ENCODE measurements around the gene CNTNAP2.

CNTNAP2 gene

DNA sequence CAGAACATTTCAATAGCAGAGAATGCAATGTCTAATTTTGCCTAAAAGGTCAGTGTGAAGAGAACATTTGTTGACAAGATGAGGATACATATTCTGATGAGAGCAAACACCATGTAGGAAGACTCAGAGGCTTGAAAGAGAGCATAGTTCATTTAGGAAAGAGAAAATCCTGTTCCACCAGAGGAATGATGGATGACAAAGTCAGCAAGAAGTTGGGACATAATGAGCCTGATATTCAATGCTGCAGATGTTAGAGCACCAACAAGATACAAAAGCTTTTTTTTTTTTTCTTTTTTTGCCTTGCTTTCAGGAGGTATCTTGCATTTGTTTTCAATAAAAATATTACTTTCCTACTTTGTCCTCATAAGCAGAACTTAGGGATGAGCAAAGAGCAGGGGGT, 1522.0 kb downstream of the CNTNAP2 start:
- no peak for DNase-seq (ENCODE audit: low read depth, low spot score)

DNA sequence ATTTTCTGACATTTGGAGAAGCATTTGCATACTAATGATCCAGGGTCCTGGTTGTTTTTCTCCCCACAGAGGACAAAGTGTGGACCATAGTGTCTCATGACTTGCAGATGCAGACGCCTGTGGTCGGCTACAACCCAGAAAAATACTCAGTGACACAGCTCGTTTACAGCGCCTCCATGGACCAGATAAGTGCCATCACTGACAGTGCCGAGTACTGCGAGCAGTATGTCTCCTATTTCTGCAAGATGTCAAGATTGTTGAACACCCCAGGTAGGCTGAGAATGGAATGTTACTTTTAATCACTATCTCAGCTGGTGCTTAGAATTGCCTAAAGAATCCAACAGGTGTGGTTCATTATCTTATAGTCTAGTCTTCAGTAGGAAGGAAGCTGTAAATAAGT, 1522.4 kb downstream of the CNTNAP2 start:
- DNase-seq (ENCODE audit: low read depth, low spot score): no peak

DNA sequence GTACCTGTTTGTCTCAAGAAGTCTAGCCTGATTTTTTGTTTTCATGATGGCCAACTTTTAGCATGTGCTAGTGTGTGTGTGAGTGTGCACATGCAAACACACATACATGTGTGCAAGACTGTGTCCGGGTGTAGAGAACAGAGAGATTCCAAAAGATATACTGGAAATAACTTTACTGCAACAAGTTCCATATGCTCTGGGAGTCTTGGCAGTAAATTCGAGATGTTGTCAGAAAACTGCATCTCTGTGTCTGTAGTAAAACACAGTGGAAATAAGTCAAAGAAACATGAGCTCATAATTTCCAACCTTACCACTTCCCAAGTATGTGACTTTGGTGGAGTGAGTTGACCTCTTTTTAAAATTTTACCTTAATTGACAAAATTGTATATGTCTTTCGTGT, 1523.2 kb downstream of the CNTNAP2 start:
- DNase-seq (ENCODE audit: low read depth, low spot score): no peak

DNA sequence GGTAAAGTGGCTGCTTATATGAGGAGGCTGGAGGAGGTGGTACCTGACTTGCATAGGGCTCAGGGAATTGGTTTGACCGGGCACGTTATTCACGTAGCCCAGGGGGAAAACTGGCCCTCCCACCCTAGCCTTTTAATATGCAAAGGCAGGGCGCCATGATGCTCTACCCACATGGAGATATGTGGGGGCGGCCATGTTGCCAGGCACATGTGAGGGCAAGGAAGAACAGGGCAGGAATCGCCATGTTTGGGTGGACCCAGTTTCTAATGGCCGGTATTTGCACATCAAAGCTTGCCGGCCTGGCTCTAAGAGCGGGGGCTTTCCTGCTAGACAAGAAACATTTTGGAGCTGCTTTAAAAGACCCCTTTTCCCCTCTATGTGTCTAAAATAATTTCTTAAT, 1524.2 kb downstream of the CNTNAP2 start:
- no peak for DNase-seq (ENCODE audit: low read depth, low spot score)

DNA sequence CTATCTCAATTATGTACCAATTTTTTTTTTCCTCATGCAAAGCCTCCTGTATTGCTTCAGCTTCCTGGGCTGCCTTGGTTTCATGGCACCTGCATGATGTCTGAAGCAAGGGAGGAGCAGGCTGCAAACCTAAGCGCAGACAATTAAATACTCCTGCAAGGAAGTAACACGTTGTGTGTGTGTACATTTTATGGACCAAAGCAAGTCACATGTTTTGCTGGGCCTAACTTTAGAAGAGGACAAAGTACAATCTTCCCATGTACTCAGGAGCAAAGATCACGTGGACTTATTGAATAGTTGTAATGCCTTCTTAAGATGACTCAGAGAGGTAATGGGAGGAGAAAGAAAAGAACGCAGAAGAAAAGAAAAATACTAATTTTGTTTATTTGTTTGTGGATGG, 1530.0 kb downstream of the CNTNAP2 start:
- DNase-seq (ENCODE audit: low read depth, low spot score): no peak

DNA sequence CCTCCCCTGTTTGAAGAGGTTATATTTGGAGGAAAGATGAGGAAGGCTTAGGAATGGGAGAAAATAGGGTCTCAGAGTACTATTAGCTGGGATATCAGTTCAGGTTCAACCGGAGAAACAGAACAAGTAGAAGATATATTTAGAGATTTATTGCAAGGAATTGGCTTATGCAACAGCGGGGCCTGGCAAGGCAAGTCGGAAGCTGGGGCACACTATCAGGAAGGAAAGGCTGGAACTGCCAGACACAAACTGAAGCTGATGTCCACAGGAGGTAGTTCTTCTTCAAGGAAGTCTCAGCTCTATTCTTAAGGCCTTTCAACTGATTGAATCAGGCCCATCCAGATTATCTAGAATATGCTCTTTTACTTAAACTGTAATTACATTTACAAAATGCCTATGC, 1534.4 kb downstream of the CNTNAP2 start:
- no peak for DNase-seq (ENCODE audit: low read depth, low spot score)

DNA sequence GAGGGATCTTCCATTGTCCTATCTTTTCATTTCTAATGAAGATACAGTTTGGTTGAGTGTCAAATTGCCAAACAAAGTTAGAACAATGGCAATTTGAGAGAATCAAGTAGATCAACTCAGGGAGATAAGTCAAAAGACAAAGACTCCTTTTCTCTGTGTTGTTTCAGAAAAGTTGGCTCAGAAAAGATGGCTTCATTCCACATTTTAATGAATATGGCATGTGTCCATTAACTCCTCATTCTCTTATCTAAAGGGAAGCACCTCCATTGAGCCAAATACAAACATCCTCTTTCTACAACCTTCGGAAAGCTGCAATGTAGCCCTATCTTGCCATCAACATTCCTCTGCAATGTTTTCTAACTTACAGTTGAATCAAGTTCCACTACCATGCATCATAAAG, 1535.0 kb downstream of the CNTNAP2 start:
- no peak for DNase-seq (ENCODE audit: low read depth, low spot score)

DNA sequence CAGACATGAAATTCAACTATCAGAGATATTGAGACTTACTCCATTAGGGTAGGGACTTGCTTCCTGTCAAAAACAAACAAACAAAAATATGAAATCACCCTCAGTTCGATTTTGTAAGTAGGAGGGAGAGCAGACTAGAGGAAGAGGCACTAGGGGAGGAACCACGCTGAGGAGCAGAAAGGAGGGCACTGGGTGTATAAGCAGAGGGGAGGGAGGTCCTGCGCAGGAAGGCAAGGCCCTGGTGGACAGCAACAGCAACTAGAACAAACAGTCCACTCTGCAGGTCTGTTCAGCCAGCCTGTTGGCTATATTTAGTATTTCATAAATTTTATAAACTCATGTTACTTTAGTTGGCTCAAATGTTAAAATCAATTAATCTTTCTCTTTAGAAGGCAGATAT, 1536.9 kb downstream of the CNTNAP2 start:
- no peak for DNase-seq (ENCODE audit: low read depth, low spot score)

DNA sequence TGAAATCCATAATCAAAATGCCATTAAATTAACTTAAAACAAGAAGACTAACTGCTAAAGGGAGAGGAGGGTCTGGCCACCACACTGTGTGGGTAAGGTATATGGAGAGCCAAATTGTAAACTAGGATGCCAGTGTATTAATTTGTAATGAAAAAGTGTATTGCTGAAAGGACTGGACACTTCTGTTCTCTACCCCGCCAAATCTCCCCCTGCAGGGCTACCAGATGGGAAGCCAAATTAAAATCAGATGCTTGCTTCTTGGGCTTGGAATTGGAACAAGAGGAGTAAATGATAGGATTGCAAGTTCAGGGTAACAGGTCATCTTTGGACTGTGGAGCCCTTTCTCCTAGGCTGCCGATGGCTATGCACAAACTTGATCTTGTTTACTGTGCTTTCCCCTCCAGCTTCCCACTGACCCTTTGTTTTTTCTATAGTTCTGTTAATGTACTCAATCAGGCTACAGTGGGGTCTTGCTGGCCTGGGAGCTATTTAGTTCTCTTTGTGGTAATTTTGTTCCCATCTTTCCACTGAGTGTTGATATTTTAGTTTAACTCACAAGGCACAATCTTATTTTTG, 1541.9 kb downstream of the CNTNAP2 start:
- peak; percentile 15 for DNase-seq (ENCODE audit: low read depth, low spot score)

DNA sequence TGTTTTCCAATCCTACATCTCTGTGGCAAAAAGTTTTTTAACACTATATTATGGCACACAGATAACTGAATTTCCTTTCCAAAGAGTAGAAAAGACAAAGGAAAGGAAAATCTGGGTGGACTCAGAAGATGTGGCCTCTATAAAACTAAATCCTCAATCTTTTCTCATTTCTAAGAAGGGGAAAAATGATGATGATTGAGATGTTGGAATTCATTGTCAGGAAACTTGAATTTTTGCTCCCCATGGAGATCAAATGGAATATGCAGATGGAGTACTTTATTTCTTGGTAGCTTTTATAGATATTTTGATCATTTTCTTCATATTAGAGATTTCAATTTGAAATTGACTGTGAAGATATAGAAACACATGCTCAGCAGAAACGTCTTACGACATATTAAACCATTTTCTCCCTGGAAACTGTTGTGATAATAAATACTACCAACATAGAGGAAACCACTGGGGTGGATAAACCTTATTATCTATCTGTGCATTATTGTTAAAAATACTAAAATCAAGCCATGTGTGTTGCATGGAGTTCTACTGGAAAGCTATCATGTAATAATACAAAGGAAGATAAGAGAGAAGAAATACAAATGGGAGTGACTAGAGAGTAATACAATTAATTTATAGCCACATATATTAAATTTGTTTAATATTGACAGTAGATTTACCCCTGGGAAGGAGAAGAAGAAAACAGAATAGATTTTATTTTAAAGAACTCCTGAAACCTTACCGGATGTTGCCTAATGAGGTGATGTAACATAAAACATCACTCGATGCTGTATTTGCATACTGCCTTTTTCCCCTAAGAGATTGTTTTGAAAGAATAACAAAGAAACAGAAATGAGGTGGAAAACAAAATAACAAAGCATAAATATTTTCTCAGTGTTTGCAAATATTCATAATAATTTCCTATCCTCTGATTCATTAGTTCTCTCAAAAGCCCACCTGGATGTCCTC, 1542.7 kb downstream of the CNTNAP2 start:
- no peak for DNase-seq (ENCODE audit: low read depth, low spot score)

DNA sequence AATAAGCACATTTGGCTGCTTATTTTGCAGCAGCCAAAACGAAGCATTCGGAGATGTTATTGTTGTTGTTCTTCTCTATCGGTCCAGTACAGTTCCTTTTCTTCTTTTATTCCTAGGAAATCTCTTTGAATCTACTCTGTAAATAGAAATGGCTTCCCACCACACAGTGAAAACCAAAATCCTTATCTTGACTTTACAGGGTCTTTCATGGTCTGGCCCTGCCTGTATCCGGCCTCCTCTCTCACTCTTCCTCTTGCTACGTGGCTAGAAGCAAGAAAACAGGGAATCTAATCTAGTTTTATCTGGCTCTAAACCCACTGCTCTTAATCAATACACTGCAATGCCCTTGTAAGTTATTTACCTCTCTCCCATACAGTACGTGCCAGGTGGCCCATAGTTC, 1547.9 kb downstream of the CNTNAP2 start:
- DNase-seq (ENCODE audit: low read depth, low spot score): no peak

DNA sequence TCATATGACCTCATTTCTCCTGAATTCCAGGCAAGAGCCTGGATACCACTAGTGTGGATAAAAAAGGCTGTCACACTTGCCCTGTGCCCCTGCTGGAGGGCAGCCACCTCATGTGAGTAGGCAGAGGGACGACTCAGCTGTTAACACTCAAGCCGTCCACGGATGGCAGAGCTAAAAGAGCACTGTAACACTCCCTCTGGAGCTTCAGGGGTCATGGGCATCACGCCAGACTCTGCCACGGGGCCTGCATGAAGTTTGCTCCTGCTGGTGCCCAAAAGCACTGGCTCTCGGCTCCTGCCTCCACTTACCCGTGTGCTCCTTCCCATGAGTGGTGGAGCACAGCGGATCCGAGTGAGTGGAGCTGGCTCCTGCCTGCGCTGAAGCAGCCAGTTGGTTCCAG, 1554.2 kb downstream of the CNTNAP2 start:
- no peak for DNase-seq (ENCODE audit: low read depth, low spot score)

DNA sequence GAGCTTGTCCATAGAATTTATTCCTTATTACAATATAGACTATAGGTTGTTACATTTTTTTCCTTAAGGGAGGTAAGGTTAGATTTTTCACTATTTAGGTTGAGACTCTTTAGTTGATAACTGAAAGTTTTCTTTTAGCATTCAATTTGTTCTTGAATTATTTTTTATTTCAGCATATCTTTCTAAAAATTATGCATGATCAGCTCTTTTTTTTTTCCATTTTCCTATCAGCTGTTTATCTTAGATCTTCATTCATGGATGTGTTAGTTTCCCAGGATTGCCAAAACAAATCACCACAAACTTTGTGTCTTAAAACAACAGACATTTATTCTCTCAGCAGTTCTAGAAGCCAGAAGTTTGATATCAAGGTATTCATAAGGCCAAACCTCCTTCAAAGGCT, 1558.1 kb downstream of the CNTNAP2 start:
- no peak for DNase-seq (ENCODE audit: low read depth, low spot score)

DNA sequence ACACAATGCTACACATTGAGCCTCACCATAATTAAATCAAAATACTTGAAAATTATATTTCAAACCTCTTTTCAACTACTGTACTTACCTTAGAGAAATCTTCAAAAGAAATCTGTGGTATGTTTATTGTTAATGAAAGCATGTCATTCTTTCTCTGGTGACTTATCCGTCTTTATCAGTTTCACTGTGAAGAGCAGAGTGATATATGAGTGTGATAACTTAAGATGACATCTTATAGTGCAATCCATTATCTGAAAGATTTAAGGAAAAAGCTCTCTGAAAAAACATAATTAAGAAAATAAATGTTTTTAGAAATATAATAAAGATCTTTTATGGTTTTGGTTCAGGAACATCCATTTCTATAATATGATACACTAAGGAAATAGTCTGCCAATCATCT, 1562.3 kb downstream of the CNTNAP2 start:
- no peak for DNase-seq (ENCODE audit: low read depth, low spot score)

DNA sequence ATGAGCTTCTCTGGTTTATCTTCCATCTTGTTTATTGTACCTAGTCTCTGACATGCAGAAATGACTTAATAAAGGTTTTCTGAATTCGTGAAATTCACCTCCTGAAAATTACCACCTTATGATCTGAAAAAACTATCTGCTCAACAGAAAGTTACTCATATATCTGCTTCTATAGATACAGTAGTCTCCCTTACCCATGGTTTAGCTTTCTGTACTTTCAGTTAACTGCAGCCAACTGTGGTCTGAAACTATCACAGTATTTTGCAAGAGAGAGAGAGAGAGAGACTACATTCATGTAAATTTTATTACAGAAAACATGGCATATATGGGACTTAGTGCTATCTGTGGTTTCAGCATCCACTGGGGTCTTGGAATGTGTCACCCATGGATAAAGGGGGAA, 1564.9 kb downstream of the CNTNAP2 start:
- no peak for DNase-seq (ENCODE audit: low read depth, low spot score)

DNA sequence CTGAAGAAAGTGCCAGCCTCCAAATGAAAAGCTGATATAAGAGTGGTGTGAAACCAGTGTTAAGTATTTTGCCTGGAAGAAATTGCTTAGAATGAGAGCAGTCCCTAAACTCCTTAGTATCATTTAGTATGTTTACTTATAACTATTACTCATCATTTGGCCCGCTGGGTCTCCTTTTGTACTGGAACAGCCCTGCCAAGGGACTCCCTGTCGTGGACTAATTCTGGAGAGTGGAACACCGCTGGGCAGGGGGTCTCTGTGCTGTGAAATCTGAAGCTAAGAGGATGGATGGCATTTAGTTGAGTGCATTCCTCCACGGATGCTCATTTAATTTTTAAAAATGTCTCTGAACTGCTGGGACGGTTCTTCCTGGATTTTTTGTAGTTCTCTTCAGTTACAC, 1584.1 kb downstream of the CNTNAP2 start:
- DNase-seq (ENCODE audit: low read depth, low spot score): peak; percentile 57

DNA sequence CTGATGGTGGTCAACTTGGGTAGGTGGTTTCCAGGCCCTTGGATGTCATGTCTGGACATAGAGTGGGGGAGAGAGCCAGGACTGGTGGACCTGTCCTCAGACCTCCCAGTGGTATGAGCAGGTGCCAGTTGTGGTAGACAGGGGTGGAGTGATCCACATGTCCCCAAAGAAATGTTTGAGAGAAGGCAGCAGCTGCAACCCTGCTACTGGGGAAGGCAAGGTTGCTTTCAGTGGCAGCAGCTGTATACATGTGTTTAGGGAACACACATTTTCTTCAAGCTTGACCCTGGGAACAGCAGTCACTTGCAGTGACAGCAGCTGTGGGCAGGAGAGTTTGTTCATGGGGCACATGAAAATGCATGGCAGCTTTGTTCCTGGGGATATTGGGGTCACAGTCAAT, 1591.3 kb downstream of the CNTNAP2 start:
- DNase-seq (ENCODE audit: low read depth, low spot score): no peak

DNA sequence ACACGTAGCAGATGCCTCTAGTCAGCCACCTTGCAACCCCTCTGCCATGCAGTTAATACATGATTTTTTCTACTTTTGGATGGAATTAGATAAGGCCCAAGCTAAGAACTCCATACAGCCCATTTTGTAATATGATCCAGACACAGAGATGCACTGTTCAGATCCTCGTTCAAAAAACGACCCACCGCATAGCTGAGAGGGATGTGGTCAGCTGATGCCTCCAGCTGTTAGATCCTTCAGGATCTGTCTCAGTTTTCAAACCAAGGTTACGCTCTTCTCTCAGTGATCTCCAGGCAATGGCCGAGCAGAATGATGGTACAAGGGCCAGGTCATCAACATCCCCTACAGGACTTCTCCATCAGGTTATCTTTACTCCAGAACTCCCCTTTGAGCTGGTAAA, 1592.3 kb downstream of the CNTNAP2 start:
- DNase-seq (ENCODE audit: low read depth, low spot score): no peak

DNA sequence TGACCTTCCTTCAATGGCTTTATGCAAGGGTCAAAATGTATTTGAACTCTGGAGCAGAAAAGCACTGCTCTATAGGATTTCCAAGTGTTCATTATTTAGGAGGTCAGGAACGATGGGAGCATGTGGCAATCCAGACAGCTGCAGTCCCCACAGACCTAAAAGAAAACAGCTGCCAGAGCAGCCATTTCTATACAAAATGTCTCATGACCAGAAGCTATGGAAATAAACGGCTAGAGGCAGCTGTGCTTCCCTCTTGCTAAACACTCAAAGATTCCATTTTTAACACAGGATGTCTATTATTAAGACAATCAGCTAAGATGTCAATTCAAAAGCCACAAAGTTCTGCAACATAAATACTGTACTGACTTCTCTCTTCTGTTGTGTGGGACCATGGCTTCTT, 1594.8 kb downstream of the CNTNAP2 start:
- DNase-seq (ENCODE audit: low read depth, low spot score): no peak

DNA sequence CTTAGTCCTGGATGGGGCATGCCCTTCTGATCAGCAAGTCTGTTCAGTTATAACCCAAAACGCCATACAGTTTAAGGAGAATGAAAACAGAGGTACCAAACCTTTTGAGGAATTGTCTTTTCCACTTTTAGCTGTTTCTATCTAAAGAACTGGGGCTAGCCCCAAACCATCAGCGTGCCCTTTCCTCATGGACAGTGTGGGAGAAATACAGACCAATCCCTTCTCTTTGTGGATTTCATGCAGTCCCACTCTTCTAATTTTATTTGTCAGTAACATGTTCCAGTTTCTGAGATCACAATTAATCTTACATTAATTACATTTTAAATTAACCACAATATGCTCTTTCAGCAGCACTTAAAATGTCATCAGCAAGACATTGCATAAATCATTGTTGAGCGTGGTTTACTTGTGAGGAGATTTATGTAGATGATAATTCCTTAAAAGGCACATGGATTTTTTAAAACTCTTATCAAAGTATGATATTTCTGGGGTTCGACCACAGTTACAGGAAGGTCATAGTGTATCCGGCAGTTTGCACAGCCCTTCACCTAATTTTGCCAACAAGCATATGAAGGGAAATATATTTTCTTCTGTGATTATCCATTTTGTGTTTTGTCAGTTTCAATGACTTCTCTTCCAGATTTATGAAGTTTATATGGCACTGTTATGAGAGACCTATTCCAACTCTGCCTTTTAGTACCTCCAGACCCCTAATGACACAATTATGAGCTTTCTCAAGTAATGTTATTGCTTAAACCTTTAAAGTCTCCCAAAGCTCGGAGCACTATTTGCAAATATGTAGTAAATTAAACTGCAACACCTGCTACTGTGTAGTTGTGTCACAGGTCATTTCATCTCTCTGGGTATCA, 1605.6 kb downstream of the CNTNAP2 start:
- DNase-seq (ENCODE audit: low read depth, low spot score): no peak

DNA sequence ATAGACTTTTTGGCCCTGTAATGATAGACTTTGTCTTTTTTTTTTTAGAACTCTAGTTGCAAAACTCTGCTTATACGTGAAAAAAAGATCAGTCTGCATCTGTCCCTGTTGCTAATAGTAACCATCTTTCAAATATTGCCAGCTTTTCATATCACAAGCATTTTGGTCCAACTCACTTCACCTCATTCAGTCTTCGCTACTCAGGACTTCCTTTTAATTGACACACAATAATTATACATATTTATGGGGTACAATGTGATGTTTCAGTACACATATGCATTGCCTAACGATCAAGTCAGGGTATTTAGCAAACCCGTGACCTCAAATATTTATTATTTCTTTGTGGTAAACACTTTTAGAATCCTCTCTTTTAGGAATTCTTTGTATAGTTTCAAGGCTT, 1606.9 kb downstream of the CNTNAP2 start:
- no peak for DNase-seq (ENCODE audit: low read depth, low spot score)

DNA sequence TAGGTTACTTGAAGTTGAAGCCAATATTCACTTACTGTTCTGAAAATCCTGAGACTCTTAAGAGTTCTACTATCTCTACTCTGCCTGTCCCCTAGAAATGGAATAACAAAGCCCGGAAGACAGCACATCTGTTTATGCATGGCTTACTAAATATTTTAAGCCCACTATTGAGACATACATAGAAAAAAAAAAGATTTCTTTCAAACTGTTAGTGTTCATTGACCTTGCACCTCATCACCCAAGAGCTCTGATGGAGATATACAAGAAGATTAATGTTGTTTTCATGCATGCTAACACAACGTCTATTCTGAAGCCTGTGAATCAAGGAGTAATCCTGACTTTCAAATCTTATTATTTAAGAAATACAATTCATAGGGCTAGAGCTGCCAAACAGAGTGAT, 1614.7 kb downstream of the CNTNAP2 start:
- no peak for DNase-seq (ENCODE audit: low read depth, low spot score)

Data from brain pericyte (primary cell).